T-helper 1 cell (primary cell): ENCODE measurements around the gene CATSPERE.
"Not testable (repeated sequence)": the region's sequence is repeated elsewhere in the genome, so short reads cannot be mapped to it uniquely, and the experiment has no call there.

Source experiments
- DNase-seq, 5 donors: peaks; one replicate each; pipeline ENCODE4 v3.0.0-alpha.2; 2012 to 2020

Gene CATSPERE

GRCh38 chr1:244552336-244552735 lies 91.3 kb downstream of the CATSPERE start:
- no peak for DNase-seq

DNA sequence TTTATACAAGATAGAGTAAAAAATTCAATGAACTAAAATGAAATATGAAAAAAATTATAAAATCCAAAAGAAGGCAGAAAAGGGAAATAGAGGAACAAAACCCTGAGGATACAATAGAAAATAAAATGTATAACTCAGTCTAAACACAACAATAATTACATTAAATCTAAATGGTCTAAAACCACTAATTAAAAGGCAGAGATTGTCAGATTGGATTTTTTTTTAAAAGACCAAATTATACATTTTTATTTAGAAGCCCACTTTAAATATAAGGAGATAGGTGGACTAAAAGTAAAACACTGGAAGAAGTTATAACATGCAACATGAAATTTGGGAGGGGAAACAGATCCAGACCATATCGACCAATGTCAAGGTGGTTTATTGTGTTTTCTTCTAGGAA lies 95.2 kb downstream of the CATSPERE start:
- no peak for DNase-seq

DNA sequence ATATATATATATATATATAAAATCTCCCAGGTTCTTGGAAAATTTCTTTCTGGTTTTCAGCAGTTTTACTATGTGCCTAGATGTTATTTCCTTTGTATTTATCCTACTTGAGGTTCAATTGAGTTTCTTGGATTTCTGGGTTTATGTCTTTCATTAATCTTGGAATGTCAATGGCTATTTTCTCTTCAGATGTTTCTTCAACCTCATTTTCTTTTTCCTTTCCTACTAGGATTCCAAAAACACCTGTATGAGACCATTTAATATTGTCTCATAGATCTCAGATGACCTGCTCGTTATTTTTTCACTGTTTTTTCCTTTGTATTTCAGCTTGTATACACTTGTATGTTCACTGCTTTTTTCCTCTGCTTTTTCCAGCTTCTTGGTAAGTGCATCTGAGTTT lies 96.5 kb downstream of the CATSPERE start:
- DNase-seq = no peak

DNA sequence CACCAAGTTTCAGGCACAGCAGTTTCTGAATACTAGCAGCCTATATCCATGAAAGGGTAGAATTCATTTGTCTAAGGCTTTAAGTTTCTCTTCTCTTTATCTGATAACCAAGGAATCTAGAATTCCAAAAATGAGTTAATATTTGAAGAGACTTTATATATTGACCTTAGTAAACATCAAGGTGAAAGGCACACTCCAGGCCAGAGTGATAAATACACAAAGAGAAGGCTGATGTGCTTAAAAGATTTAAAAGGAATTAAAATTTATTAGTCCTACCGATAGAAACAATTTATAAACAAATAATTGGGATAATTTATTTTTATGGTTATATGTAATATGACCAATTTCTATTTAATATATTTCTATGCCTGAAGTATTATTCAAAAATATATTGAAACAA lies 98.5 kb downstream of the CATSPERE start:
- DNase-seq = no peak

- not testable (repeated sequence) for DNase-seq
Measured at GRCh38 chr1:244562877-244563276, 101.8 kb downstream of the CATSPERE start.

DNA sequence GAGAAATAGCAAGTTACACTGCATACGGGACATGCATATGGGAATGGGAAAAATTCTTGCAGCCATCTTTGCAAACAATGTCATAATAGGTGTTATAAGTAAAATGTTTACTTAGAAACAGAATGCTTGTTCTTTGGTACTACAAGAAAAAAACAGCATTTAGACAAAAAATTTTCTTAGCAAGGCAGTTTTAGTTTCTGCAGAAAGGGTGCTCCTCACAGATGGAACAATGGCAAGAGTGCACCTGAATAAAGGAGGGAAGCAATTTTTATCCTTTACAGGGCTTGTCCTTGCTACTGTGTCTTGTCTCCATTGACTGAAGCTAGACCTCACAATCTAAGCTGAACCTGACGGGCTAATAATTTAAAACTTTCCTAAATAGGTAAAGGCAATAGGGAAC lies 112.7 kb downstream of the CATSPERE start:
- DNase-seq = no peak

DNA sequence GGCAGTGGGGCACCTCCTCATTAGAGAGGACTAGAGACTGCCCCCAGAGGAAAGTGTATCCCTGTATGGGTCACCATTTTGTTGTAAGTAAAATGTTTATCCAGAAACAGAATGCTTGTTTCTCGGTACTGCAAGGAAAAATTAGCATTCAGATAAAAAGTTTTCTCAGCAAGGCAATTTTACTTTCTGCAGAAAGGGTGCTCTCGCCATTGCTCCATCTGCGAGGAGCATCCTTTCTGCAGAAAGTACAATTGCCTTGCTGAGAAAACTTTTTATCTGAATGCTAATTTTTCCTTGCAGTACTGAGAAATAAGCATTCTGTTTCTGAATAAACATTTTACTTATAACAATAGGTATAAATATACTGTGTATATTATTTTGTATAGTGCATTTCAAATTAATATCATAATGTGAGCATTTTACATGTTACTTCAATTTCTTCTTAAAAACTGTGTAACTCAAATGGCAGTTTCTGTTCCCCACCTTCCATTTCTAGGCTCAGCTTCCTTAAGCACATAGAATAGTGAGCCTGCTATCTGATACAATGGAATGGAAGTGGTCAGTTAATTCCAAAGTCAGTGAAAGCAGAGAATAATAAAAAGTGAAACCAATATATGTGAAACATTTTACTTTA lies 115.3 kb downstream of the CATSPERE start:
- DNase-seq = no peak

GRCh38 chr1:244578205-244578604 lies 117.1 kb downstream of the CATSPERE start:
- not testable (repeated sequence) for DNase-seq

GRCh38 chr1:244583358-244583982 lies 122.4 kb downstream of the CATSPERE start:
- DNase-seq = no peak

DNA sequence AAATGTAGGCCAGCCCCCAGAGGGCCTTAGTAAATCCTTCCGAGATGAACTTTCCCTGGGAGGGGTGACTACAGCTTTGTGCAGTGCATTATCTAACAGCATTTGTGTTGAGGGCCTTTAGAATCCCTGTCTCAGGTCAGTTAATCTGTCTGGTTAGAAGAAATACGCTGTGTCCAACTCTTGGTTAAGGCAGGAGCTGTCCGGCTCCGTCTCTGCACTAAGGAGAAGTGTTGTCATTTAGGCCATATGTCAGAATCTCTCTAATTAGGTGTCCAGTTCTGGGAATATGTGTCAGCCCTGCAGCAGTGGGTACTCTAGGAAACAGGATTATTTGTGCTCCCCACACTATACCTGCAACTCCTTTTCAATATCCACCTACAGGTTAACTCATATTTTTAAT lies 124.8 kb downstream of the CATSPERE start:
- DNase-seq = no peak

GRCh38 chr1:244590670-244591069 lies 129.6 kb downstream of the CATSPERE start:
- no peak for DNase-seq

DNA sequence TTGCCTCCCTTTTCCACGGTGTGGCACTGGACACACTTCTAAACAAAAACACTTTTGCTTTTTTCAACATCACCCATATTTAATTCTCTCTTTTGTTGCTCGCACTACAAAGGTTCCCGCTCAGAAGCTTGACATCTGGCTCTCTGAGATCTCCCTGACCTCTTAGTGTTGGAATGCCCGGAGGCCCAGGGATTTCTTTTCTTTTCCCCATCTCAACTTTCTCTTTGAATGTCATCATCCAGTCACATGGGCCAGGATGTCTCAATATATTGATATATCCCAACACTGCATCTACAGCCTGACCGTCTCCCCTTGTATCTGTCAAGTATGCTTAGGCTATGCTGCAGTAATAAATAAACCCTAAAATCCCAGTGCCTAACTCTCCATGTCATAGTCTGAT lies 137.5 kb downstream of the CATSPERE start:
- DNase-seq = no peak

DNA sequence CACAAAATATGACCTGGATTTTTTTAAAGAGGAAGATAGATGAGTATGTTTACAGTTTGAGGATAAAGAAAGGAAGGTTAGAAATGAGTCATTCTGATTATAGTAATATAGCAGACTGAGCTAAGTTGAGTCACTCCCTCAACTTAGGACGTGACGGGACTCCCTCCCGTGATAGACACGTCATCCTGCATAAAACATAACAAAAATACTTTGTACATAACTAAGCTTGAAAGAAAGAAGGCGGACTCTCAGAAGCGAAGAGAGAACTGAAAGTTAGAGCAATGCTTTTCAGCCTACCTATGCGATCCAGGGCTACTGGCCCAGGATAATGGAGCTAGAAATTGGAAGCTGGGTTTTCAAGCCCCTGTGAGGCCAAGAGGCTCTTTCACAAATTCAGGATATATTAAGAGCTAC lies 138.9 kb downstream of the CATSPERE start:
- DNase-seq = peak in 2 of 5 donors; percentile 4 to 88

- DNase-seq = no peak
Measured at GRCh38 chr1:244601336-244601735, 140.3 kb downstream of the CATSPERE start.

DNA sequence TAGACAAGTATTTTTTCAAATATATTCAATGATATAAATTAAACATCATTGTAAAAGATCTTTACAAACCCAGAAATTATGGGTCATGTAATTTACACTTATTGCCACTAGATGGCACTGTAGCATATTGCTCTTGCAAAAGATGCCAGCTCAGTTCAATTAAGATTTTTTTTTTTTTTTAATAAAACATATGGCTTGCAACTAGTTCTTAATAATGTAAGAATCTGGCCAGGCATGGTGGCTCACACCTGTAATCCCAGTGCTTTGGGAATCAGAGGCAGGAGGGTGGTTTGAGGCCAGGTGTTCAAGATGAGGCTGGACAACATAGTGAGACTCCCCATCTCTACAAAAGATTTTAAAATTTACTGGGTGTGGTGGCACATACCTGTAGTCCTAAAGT lies 142.4 kb downstream of the CATSPERE start:
- peak in 1 of 5 donors; percentile 29 for DNase-seq

DNA sequence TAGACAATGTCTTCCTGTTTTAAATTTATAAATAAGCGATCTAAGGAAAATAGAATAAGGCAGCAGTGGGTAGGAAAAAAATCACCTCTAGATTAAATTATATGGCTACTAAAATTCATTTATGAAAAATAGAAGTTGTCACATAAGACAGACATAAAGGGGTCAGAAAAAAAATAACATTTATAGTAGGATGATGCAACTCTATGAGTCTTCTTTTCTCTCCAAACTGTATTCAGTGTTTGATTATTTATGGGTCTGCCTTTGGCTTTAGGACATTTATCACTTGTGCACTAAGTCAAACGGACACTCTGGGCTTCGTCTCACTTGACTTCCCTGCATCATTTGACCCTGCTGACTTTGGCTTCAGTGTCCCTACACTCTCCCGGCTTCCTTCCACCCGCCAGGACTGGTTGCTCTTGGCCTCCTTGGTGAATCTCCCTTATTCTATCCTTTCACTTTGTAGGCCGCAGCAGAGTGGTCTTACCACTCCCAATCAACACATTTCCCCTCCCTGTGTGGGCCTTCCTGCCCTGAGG lies 144.8 kb downstream of the CATSPERE start:
- no peak for DNase-seq

GRCh38 chr1:244614113-244614836 lies 153.2 kb downstream of the CATSPERE start:
- DNase-seq = no peak

- no peak for DNase-seq
Measured at GRCh38 chr1:244614879-244615278, 153.8 kb downstream of the CATSPERE start.

GRCh38 chr1:244615301-244615700 lies 154.2 kb downstream of the CATSPERE start:
- no peak for DNase-seq

DNA sequence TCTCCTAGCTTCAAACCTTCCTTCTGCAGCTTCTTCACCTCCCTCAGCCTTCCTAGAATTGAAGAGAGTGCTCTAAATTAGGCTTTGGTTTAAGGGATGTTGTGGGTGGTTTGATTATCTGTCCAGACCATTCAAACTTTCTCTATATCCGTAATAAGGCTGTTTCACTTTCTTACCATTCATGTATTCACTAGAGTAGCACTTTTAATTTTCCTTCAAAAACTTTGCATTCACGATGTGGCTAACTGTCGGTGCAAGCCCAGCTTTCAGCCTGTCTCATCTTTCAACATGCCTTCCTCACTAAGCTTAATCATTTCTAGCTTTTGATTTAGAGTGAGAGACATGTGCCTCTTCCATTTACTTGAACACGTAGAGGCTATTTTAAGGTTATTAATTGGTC lies 165.6 kb downstream of the CATSPERE start:
- DNase-seq = no peak

GRCh38 chr1:244628789-244629188 lies 167.7 kb downstream of the CATSPERE start:
- DNase-seq = no peak

DNA sequence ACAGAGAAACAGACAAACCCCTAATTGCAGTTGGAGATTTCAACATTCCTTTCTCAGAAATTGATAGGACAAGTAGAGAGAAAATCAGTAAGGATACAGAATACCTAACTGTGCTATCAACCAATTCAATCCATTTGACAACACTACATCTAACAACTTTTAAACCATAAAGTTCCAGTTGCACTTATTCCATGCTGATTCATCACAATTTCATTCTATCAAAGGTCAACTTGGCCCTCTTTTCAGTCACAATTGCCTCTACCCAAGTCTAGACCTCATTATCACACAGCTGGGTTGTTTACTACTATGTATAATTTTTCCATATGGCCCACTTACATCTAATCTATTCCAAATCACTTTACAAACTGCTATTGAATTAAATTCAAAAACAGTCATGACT lies 172.1 kb downstream of the CATSPERE start:
- no peak for DNase-seq

DNA sequence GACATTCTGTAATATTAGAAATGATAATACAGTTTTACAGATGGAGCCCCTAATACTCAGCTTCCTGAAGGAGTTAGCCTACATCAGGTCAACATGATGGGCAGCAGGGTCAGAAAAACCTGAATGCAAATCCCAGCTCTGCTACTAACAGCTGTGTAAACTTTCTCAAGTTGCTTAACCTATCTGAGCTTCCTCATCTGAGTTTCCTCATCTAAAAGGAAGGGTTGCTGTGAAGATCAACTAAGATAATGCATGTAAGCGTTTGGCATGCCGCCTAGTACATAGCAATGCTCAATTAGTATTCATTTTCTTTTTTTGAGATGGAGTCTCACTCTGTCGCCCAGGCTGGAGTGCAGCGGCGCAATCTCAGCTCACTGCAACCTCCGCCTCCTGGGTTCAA lies 173.5 kb downstream of the CATSPERE start:
- DNase-seq = no peak
